Left lung (tissue), 10 donors: ENCODE results near the gene TNFAIP8L1. TPM values are rescaled to one million over a fixed set of nuclear protein-coding genes. Genes with fewer than 3 reads are reported as not detected.
A peak's percentile ranks its signal among the peaks of the same experiment; 100 is the strongest.

Experiments
- ATAC-seq: fragments of 200-7000 bp; cut with Tn5 transposase; one replicate; pipeline ENCODE4 v1.9.1; 2020; ENCODE audit warnings: moderate library complexity
- DNase-seq, 4 donors: peaks; one replicate each; pipeline ENCODE4 v3.0.0-alpha.2; 2013 to 2020
- H3K27ac ChIP-seq, 2 donors: fragments of 200-600 bp; sonication (generic) in 1 of 2; one replicate each; pipeline versions ENCODE4 v1.5.0 to v1.8.0; 2020 to 2021
- H3K27me3 ChIP-seq, 2 donors: fragments of 200-600 bp; sonication (generic) in 1 of 2; one replicate each; pipeline versions ENCODE4 v1.5.0 to v1.8.0; 2020 to 2021
- H3K36me3 ChIP-seq, 2 donors: fragments of 200-600 bp; sonication (generic) in 1 of 2; one replicate each; pipeline versions ENCODE4 v1.5.0 to v1.8.0; 2020 to 2021
- H3K4me1 ChIP-seq, 2 donors: fragments of 200-600 bp; one replicate each; pipeline ENCODE4 v1.8.0; 2021
- H3K4me3 ChIP-seq, 2 donors: fragments of 200-600 bp; sonication (generic) in 1 of 2; one replicate each; pipeline versions ENCODE4 v1.5.0 to v1.8.0; 2020 to 2021; ENCODE audit warnings: mild to moderate bottlenecking in 1 of 2
- H3K9me3 ChIP-seq, 2 donors: fragments of 200-600 bp; sonication (generic) in 1 of 2; one replicate each; pipeline versions ENCODE4 v1.5.0 to v1.8.0; 2020 to 2021
- intact Hi-C, 2 donors: fragments of 100-400 bp; cut with DNase I; formaldehyde crosslinking; loops; one replicate each; pipeline versions ENCODE4 v1.11.2 to v1.14.2; 2022
- polyA plus RNA-seq, 6 donors: library from polyadenylated mRNA; unstranded; fragments of 120-200 nt; gene quantifications; one replicate each; pipeline ENCODE4 v1.2.1, GENCODE V29; 2013; ENCODE audit not compliant: insufficient read length in 6 of 6
- total RNA-seq, 2 donors: library from RNA; stranded (reverse); fragmentation: NEBNext Ultra II Directional; extraction: Animal tissue kit (Norgen Biotek cat#: 25700); gene quantifications; one replicate each; pipeline ENCODE4 v1.2.1, GENCODE V29; 2021
- TF ChIP-seq, protein P1 (sequence below), 2 donors: fragments of 200-600 bp; sonication (generic) in 1 of 2; IDR thresholded peaks; one replicate each; pipeline versions ENCODE4 v1.5.0 to v1.8.0; 2021; ENCODE audit warnings: antibody characterized with exemption in 2 of 2
- donor health status: DM: no; HTN: yes; CAD: no.
- donor health status: DM: no; HTN: no; CAD: no.

The TNFAIP8L1 gene
- total and polyA plus RNA-seq, 8 donors, result 5.9 to 17.9 (median 15.9) TPM

DNA sequence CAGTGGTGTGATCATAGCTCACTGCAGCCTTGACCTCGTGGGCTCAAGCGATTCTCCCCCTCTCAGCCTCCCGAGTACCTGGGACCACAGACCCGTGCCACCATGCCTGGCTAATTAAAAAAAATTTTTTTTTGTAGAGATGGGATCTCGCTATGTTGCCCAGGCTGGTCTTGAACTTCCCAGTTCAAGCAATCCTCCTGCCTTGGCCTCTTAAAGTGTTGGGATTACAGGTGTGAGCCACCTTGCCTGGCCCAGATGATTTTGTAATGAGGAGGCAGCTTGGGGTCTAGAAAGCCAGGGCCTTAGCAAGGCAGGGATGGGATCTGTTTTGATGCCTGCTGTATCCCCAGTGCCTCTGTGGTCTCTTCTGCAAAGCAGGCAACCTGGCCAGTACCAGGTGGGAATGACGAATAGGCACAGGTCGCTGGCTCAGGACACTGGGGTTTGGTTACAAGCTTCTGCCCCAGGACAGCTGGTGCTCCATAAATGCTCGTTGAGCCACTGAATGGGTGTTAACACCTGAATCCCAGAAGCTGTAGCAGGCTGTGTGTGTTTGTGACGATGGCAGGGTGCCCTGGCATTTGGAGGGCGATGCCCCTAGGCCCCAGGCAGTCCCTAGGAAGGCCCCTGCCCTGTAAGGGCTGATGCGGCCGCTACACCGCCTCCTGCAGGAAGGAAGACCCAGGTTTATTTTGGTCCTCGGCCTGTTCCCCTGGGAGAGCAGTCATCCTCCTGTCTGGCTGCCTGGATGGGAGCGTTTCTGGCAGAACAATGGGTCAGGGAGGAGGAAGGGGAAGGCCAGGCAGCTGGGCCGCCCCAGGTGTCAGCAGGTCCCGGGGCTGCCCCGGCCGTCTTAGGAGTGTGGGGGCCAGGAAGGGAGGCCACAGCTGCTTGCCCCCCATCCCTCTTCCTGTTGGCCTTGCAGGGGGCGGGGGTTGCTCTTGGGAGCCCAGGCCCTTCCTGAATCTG lies 8.6 kb downstream of the TNFAIP8L1 start:
- ATAC-seq, result peak; percentile 56
- H3K4me1 ChIP-seq, result no peaks in the 10 kb centered on the region
- H3K36me3 ChIP-seq, result peaks cover 0 to 14% of the 10 kb centered on the region in 2 donors
- H3K27me3 ChIP-seq, result no peaks in the 10 kb centered on the region
- intact Hi-C loops, result no loop called here
- TF ChIP-seq, protein P1, sequence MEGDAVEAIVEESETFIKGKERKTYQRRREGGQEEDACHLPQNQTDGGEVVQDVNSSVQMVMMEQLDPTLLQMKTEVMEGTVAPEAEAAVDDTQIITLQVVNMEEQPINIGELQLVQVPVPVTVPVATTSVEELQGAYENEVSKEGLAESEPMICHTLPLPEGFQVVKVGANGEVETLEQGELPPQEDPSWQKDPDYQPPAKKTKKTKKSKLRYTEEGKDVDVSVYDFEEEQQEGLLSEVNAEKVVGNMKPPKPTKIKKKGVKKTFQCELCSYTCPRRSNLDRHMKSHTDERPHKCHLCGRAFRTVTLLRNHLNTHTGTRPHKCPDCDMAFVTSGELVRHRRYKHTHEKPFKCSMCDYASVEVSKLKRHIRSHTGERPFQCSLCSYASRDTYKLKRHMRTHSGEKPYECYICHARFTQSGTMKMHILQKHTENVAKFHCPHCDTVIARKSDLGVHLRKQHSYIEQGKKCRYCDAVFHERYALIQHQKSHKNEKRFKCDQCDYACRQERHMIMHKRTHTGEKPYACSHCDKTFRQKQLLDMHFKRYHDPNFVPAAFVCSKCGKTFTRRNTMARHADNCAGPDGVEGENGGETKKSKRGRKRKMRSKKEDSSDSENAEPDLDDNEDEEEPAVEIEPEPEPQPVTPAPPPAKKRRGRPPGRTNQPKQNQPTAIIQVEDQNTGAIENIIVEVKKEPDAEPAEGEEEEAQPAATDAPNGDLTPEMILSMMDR (IDR thresholded peaks at IDR 0.05), result no peak
- no peaks in the 10 kb centered on the region for H3K9me3 ChIP-seq
- no peak overlapping the region for H3K4me3 ChIP-seq
- H3K27ac ChIP-seq, result peak overlapping the region; percentile 2 to 24
- no peak for DNase-seq

DNA sequence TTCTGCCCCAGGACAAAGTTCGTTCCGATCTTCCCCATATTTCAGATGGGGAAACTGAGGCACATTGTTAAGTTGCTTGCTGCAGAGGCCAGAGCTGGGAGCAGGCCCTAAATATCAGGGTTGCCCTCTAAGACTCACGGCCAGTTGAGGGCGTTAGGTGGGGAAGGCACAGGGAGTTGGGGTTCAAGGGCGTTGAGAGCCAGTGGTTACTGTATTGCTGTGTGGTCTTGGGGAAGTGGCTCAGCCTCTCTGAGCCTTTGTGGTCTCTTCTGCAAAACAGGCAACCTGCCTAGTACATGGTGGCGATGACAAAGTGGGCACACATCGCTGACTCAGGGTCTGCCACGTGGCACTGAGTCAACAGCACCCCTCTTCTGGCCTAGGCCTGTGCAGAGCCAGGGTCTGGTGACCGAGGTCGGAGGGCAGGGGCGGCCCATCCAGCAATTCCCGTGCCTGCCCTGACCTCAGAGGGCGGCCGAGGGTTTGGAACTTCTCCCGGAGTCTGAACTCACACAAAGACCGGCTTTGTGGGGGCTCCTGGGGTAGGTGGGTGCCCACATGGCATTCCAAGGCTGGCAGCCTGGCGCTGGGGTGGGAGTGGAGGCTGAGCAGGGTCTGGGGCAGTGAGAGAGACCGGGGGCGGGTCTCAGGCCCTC lies 10.2 kb downstream of the TNFAIP8L1 start:
- ATAC-seq, result no peak
- Histone ChIP-seq H3K9me3 (no peaks in the 10 kb centered on the region), H3K27ac (no peak overlapping the region), H3K4me3 (no peak overlapping the region), H3K27me3 (no peaks in the 10 kb centered on the region), H3K4me1 (no peaks in the 10 kb centered on the region), H3K36me3 (peaks cover 0 to 23% of the 10 kb centered on the region in 2 donors)
- no peak for DNase-seq
- TF ChIP-seq, protein P1 (IDR thresholded peaks at IDR 0.05), result no peak
- intact Hi-C loops, result no loop called here

DNA sequence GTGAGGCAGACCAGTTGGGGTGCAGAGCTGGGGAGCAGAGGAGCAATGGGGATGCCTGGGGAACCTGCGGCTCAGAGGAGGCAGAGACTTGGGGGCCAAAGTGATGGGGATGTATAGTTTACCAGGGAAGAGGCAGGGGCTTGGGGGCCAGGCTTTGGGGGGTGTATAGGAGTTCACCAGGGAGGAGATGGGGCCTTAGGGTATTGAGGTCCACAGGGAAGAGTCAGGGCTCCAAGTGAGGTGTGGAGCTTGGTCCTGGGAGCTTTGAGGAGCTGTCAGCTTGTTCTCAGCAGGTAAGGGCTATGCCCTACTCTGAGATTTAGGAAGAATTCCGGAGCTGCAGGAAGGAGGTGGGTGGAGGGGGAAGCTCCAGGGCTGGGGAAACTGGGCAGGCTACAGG lies 10.8 kb downstream of the TNFAIP8L1 start:
- no peak for ATAC-seq
- no peaks in the 10 kb centered on the region for H3K4me1 ChIP-seq
- TF ChIP-seq, protein P1 (IDR thresholded peaks at IDR 0.05), result no peak
- no peak for DNase-seq
- no peaks in the 10 kb centered on the region for H3K9me3 ChIP-seq
- peaks cover 0 to 29% of the 10 kb centered on the region in 2 donors for H3K36me3 ChIP-seq
- H3K4me3 ChIP-seq, result no peak overlapping the region
- H3K27me3 ChIP-seq, result no peaks in the 10 kb centered on the region
- H3K27ac ChIP-seq, result no peak overlapping the region
- intact Hi-C loops, result no loop called here

DNA sequence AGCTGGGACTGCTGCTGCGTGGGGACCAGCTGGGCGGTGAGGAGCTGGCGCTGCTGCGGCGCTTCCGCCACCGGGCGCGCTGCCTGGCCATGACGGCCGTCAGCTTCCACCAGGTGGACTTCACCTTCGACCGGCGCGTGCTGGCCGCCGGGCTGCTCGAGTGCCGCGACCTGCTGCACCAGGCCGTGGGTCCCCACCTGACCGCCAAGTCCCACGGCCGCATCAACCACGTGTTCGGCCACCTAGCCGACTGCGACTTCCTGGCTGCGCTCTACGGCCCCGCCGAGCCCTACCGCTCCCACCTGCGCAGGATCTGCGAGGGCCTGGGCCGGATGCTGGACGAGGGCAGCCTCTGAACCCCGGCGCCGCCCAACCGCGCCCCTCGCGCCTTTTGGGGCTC lies 12.8 kb downstream of the TNFAIP8L1 start:
- ATAC-seq (no peak), DNase-seq (no peak)
- TF ChIP-seq, protein P1 (IDR thresholded peaks at IDR 0.05), result no peak
- intact Hi-C loops, result no loop called here
- Histone ChIP-seq H3K4me3 (no peak overlapping the region), H3K9me3 (no peaks in the 10 kb centered on the region), H3K36me3 (peaks cover 0 to 48% of the 10 kb centered on the region in 2 donors), H3K27me3 (no peaks in the 10 kb centered on the region), H3K27ac (no peak overlapping the region), H3K4me1 (no peaks in the 10 kb centered on the region)

DNA sequence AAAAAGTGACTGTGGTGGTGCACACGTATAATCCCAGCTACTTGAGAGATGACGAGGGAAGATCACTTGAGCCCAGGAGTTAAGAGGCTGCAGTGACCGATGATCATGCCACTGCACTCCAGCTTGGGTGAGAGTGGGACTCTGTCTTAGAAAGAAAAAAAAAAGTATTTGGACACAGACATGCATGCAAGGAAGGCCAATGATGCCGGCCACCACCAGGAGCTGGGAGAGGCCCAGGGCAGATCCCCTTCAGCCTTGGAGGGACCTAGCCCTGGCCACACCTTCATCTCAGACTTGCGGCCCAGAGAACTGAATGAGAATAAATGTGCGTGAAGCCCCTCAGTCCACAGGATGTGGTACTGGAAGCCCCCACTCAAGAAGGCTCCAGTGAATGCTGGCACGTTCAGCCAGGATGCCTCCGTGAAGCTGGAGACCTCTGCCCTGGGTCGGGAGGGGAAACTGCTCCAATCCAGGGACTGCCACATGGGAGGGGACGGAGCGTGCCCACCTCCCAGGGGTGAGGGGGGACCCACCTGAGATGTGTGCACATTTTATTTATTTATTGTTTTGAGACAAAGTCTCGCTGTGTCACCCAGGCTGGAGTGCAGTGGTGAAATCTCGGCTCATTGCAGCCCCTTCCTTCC lies 14.6 kb downstream of the TNFAIP8L1 start:
- no peak overlapping the region for H3K4me3 ChIP-seq
- no peak overlapping the region for H3K27ac ChIP-seq
- no peak for DNase-seq
- H3K36me3 ChIP-seq, result peaks cover 0 to 67% of the 10 kb centered on the region in 2 donors
- no peaks in the 10 kb centered on the region for H3K4me1 ChIP-seq
- ATAC-seq, result no peak
- H3K9me3 ChIP-seq, result no peaks in the 10 kb centered on the region
- TF ChIP-seq, protein P1 (IDR thresholded peaks at IDR 0.05), result no peak
- H3K27me3 ChIP-seq, result no peaks in the 10 kb centered on the region
- intact Hi-C loops, result no loop called here
